Activated naive CD8-positive, alpha-beta T cell treated with anti-CD3 and anti-CD28 coated beads, Interleukin-2, amount 10 ng/mL, durations not matched to agents 7 days and 5 days (primary cell): ENCODE data around the gene PAQR5. TPM values are rescaled to one million over a fixed set of nuclear protein-coding genes. Genes with fewer than 3 reads are reported as not detected.

Experiments
- ATAC-seq: fragments of 150-1000 bp; cut with Tn5 transposase; one replicate; pipeline ENCODE4 v1.10.0; 2021; ENCODE audit warnings: low read depth, moderate library complexity
- POLR2A ChIA-PET: fragments of 350-600 bp; sonication (Branson Sonifier 250); formaldehyde crosslinking; loops from one replicate; lab custom pipeline; 2021; ENCODE audit warnings: antibody characterized with exemption; lab: Charles Lee
- DNase-seq: peaks from one replicate; pipeline ENCODE4 v3.0.0; 2021
- H3K27ac Mint-ChIP-seq: one replicate; pipeline ENCODE4 v1.8.0; 2022; ENCODE audit warnings: mild to moderate bottlenecking, mixed read lengths
- H3K27me3 Mint-ChIP-seq: one replicate; pipeline ENCODE4 v1.8.0; 2022; ENCODE audit warnings: mild to moderate bottlenecking, moderate library complexity, mixed read lengths
- H3K36me3 Mint-ChIP-seq: one replicate; pipeline ENCODE4 v1.8.0; 2021; ENCODE audit warnings: mild to moderate bottlenecking, mixed read lengths
- H3K4me1 Mint-ChIP-seq: one replicate; pipeline ENCODE4 v1.8.0; 2021; ENCODE audit warnings: mixed read lengths
- H3K4me3 Mint-ChIP-seq: one replicate; pipeline ENCODE4 v1.8.0; 2022; ENCODE audit warnings: mild to moderate bottlenecking, moderate library complexity, mixed read lengths
- H3K9me3 Mint-ChIP-seq: one replicate; pipeline ENCODE4 v1.8.0; 2021; ENCODE audit warnings: mixed read lengths
- total RNA-seq, 2 experiments: library from RNA; stranded (reverse); gene quantifications; one replicate each; pipeline ENCODE4 v1.2.3, GENCODE V29; 2021

The PAQR5 gene
- total RNA-seq: not detected

GRCh38 chr15:69298697-69299441 is at the start of gene PAQR5:
PAQR5 (plus strand) TSS chr15:69298912; CDS start chr15:69360081, 61,169 bp downstream.
- ATAC-seq (peak; percentile 53), DNase-seq (peak; percentile 39)
- Mint-ChIP-seq H3K27ac (no peak within 1 kb of the TSS), H3K36me3 (no peaks in the 10 kb centered on the region), H3K4me1 (no peaks in the 10 kb centered on the region), H3K4me3 (peak within 1 kb of the TSS; percentile 59), H3K9me3 (no peaks in the 10 kb centered on the region), H3K27me3 (peaks cover 50% of the 10 kb centered on the region)
- POLR2A ChIA-PET: no interaction called here

GRCh38 chr15:69253156-69253555 is 45.6 kb upstream of the PAQR5 start:
- Mint-ChIP-seq H3K36me3 (peaks cover 3% of the 10 kb centered on the region), H3K27me3 (peaks cover 2% of the 10 kb centered on the region), H3K4me1 (peaks cover 3% of the 10 kb centered on the region), H3K4me3 (no peak overlapping the region), H3K27ac (no peak overlapping the region), H3K9me3 (no peaks in the 10 kb centered on the region)
- DNase-seq (no peak), ATAC-seq (no peak)
- POLR2A ChIA-PET: no interaction called here

- H3K4me3 Mint-ChIP-seq: no peak overlapping the region
- no peaks in the 10 kb centered on the region for H3K4me1 Mint-ChIP-seq
- H3K27me3 Mint-ChIP-seq: no peaks in the 10 kb centered on the region
- no peak for DNase-seq
- H3K36me3 Mint-ChIP-seq: peaks cover 1% of the 10 kb centered on the region
- H3K27ac Mint-ChIP-seq: no peak overlapping the region
- H3K9me3 Mint-ChIP-seq: no peaks in the 10 kb centered on the region
- no peak for ATAC-seq
- POLR2A ChIA-PET: no interaction called here
These were observed 33.3 kb upstream of the PAQR5 start for GRCh38 chr15:69265347-69265955.

GRCh38 chr15:69271217-69271616 is 27.5 kb upstream of the PAQR5 start:
- Mint-ChIP-seq H3K27ac (no peak overlapping the region), H3K36me3 (peaks cover 1% of the 10 kb centered on the region), H3K27me3 (no peaks in the 10 kb centered on the region), H3K4me1 (no peaks in the 10 kb centered on the region), H3K4me3 (no peak overlapping the region), H3K9me3 (no peaks in the 10 kb centered on the region)
- POLR2A ChIA-PET: no interaction called here
- DNase-seq: no peak
- ATAC-seq: no peak

GRCh38 chr15:69272139-69272538 is 26.6 kb upstream of the PAQR5 start:
- no peak for ATAC-seq
- Mint-ChIP-seq H3K4me1 (no peaks in the 10 kb centered on the region), H3K27ac (no peak overlapping the region), H3K9me3 (no peaks in the 10 kb centered on the region), H3K4me3 (no peak overlapping the region), H3K36me3 (peaks cover 1% of the 10 kb centered on the region), H3K27me3 (no peaks in the 10 kb centered on the region)
- POLR2A ChIA-PET: no interaction called here
- DNase-seq: no peak

GRCh38 chr15:69272891-69273290 is 25.8 kb upstream of the PAQR5 start:
- Mint-ChIP-seq H3K4me1 (no peaks in the 10 kb centered on the region), H3K4me3 (no peak overlapping the region), H3K27ac (no peak overlapping the region), H3K36me3 (peaks cover 1% of the 10 kb centered on the region), H3K9me3 (no peaks in the 10 kb centered on the region), H3K27me3 (no peaks in the 10 kb centered on the region)
- ATAC-seq (no peak), DNase-seq (no peak)
- POLR2A ChIA-PET: no interaction called here

- H3K27ac Mint-ChIP-seq: no peak overlapping the region
- ATAC-seq: no peak
- H3K27me3 Mint-ChIP-seq: no peaks in the 10 kb centered on the region
- no peaks in the 10 kb centered on the region for H3K4me1 Mint-ChIP-seq
- POLR2A ChIA-PET: no interaction called here
- no peak overlapping the region for H3K4me3 Mint-ChIP-seq
- DNase-seq: no peak
- no peaks in the 10 kb centered on the region for H3K36me3 Mint-ChIP-seq
- no peaks in the 10 kb centered on the region for H3K9me3 Mint-ChIP-seq
These were observed 23.5 kb upstream of the PAQR5 start for GRCh38 chr15:69275074-69275670.

- Mint-ChIP-seq H3K4me3 (no peak overlapping the region), H3K27ac (no peak overlapping the region), H3K4me1 (no peaks in the 10 kb centered on the region), H3K9me3 (no peaks in the 10 kb centered on the region), H3K27me3 (no peaks in the 10 kb centered on the region), H3K36me3 (no peaks in the 10 kb centered on the region)
- no peak for ATAC-seq
- DNase-seq: no peak
- POLR2A ChIA-PET: no interaction called here
These were observed 22.7 kb upstream of the PAQR5 start for GRCh38 chr15:69275933-69276560.

GRCh38 chr15:69277316-69277715 is 21.4 kb upstream of the PAQR5 start:
- no peak overlapping the region for H3K4me3 Mint-ChIP-seq
- DNase-seq (no peak), ATAC-seq (no peak)
- POLR2A ChIA-PET: no interaction called here
- H3K27ac Mint-ChIP-seq: no peak overlapping the region
- H3K9me3 Mint-ChIP-seq: no peaks in the 10 kb centered on the region
- no peaks in the 10 kb centered on the region for H3K4me1 Mint-ChIP-seq
- H3K36me3 Mint-ChIP-seq: no peaks in the 10 kb centered on the region
- no peaks in the 10 kb centered on the region for H3K27me3 Mint-ChIP-seq

GRCh38 chr15:69279636-69280035 is 19.1 kb upstream of the PAQR5 start:
- no peaks in the 10 kb centered on the region for H3K27me3 Mint-ChIP-seq
- POLR2A ChIA-PET: no interaction called here
- H3K9me3 Mint-ChIP-seq: no peaks in the 10 kb centered on the region
- no peaks in the 10 kb centered on the region for H3K36me3 Mint-ChIP-seq
- ATAC-seq: no peak
- DNase-seq: no peak
- no peak overlapping the region for H3K4me3 Mint-ChIP-seq
- H3K4me1 Mint-ChIP-seq: no peaks in the 10 kb centered on the region
- H3K27ac Mint-ChIP-seq: no peak overlapping the region

GRCh38 chr15:69280783-69281182 is 17.9 kb upstream of the PAQR5 start:
- no peaks in the 10 kb centered on the region for H3K9me3 Mint-ChIP-seq
- DNase-seq (no peak), ATAC-seq (no peak)
- POLR2A ChIA-PET: no interaction called here
- no peak overlapping the region for H3K27ac Mint-ChIP-seq
- H3K36me3 Mint-ChIP-seq: no peaks in the 10 kb centered on the region
- no peak overlapping the region for H3K4me3 Mint-ChIP-seq
- H3K4me1 Mint-ChIP-seq: no peaks in the 10 kb centered on the region
- no peaks in the 10 kb centered on the region for H3K27me3 Mint-ChIP-seq

- no peak overlapping the region for H3K4me3 Mint-ChIP-seq
These were observed 16.5 kb upstream of the PAQR5 start for GRCh38 chr15:69282104-69282743.

GRCh38 chr15:69285834-69286233 is 12.9 kb upstream of the PAQR5 start:
- H3K27me3 Mint-ChIP-seq: no peaks in the 10 kb centered on the region
- no peak for DNase-seq
- no peak overlapping the region for H3K27ac Mint-ChIP-seq
- POLR2A ChIA-PET: no interaction called here
- H3K4me1 Mint-ChIP-seq: no peaks in the 10 kb centered on the region
- H3K36me3 Mint-ChIP-seq: no peaks in the 10 kb centered on the region
- ATAC-seq: no peak
- H3K9me3 Mint-ChIP-seq: no peaks in the 10 kb centered on the region
- H3K4me3 Mint-ChIP-seq: no peak overlapping the region

More at GRCh38 chr15:69282104-69282743, 16.5 kb upstream of the PAQR5 start:
- H3K36me3 Mint-ChIP-seq: no peaks in the 10 kb centered on the region
- no peak overlapping the region for H3K27ac Mint-ChIP-seq
- no peaks in the 10 kb centered on the region for H3K27me3 Mint-ChIP-seq
- no peak for ATAC-seq
- no peaks in the 10 kb centered on the region for H3K9me3 Mint-ChIP-seq
- POLR2A ChIA-PET: no interaction called here
- H3K4me1 Mint-ChIP-seq: no peaks in the 10 kb centered on the region
- DNase-seq: no peak
